Measurements from ENCODE around the gene ANO7. TPM values are rescaled to one million over a fixed set of nuclear protein-coding genes. Genes with fewer than 3 reads are reported as not detected.

Gene ANO7
- total RNA-seq, 4 donors from 2014 or later, result 0.50 to 0.65 (median 0.60) TPM; not detected in 1

DNA sequence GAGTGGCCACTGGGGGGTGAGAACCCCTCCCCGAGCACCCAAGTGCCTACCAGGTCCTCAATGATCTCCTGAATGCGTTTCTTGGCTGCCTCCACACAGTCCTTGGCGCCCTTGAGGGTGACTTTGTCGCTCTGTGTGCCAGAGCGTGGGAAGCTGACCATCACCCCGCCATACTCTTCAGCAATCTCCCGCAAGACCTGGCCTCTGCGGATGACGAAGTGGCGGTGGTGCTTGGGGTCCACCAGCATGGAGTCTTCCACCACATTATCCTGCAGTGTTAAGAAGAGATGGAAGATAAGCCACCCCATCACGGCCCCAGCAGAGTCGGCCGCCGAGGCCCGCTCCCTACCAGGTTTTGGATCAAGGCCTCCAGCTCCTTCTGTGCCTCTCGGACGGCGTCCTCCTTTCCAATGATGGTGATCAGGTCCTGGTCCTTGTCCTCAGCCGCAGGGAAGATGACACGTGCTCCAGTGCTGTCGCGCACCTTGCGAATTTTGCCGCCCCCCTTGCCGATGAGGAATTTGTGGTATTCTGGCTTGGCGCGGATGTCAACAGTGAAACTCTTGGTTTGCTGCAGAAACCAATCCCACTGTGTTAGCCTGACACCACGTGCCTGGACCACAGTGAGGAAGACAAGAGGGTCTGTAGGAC is 51.2 kb downstream of the ANO7 start:
- ATAC-seq (ENCODE audit: low FRiP score) (peak; percentile 18), DNase-seq (ENCODE audit: low spot score) (no peak)
- TF ChIP-seq, protein P1, sequence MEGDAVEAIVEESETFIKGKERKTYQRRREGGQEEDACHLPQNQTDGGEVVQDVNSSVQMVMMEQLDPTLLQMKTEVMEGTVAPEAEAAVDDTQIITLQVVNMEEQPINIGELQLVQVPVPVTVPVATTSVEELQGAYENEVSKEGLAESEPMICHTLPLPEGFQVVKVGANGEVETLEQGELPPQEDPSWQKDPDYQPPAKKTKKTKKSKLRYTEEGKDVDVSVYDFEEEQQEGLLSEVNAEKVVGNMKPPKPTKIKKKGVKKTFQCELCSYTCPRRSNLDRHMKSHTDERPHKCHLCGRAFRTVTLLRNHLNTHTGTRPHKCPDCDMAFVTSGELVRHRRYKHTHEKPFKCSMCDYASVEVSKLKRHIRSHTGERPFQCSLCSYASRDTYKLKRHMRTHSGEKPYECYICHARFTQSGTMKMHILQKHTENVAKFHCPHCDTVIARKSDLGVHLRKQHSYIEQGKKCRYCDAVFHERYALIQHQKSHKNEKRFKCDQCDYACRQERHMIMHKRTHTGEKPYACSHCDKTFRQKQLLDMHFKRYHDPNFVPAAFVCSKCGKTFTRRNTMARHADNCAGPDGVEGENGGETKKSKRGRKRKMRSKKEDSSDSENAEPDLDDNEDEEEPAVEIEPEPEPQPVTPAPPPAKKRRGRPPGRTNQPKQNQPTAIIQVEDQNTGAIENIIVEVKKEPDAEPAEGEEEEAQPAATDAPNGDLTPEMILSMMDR (IDR thresholded peaks at IDR 0.05), result no peak

DNA sequence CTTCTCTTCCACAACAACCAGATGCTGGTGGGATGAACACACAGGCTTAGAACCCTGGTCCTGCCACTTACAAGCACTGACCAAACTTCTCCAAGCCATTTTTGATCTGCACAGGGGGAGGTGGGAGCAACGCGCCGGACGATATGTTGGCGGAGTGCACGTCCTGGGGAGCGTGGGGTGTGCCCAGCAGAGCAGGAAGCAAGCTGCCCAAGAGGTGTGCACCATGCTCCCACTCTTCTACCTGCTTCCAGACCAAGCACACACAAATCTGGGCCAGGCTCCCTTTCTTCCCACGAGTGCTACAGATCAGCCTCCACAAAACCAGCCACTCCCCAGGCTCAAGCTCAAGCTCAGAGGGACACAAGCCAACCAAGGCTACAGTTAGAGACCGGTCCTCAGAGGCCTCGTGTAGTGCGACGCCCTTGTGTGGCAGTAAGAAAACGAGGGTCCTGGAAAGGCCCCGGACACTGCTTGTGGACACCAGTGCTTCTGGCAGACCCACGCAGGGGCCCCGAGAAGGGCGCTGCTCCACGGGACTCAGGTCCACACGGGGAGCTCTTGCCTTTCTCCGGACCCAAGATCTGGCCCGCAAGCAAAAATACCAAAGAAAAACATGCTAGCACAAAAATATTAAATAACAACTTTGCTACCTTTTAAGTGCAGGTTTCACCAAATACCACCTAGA is 52.0 kb downstream of the ANO7 start:
- no peak for DNase-seq (ENCODE audit: low spot score)
- TF ChIP-seq, protein P1 (IDR thresholded peaks at IDR 0.05), result no peak

DNA sequence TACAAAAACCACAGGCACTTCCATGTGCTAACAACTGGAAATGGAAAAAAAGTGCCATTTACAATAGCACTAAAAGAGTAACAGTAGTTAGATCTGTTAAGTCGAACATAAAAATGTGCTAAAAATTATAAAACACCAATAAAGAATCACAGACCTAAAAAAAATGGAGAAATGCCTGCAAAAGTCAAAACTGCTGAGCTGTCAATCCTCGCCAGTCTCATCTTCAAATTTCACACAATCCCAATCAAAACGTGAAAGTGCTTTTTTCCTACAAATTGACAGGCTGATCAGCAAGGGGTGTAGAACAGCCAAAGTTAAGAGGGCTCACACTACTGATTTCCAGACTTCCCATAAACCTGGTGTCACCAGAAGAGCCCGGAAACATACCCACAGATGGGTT is 53.2 kb downstream of the ANO7 start:
- no peak for ATAC-seq (ENCODE audit: low FRiP score)
- no peak for DNase-seq (ENCODE audit: low spot score)
- TF ChIP-seq, protein P1 (IDR thresholded peaks at IDR 0.05), result no peak

More for the DNA sequence above, 52.0 kb downstream of the ANO7 start:
- ATAC-seq (ENCODE audit: low FRiP score), result no peak

DNA sequence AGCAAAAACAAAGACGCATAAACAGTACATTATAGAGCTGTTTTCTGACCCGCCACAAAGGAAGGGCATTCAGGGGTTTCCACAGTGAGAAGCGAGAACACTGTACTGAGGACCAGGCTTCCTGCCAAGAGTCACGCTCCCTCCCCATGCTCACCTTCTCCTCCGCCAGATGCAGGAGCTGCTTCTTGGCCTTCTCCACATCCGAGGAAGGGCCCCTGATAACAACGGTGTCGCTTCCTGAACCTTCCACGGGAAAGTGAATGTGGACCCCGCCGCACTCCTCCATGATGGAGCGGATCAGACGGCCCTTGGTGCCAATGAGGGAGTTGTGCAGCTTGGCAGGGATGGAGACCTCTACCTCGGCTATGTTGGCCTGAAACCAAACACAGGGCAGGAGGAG is 53.8 kb downstream of the ANO7 start:
- no peak for ATAC-seq (ENCODE audit: low FRiP score)
- no peak for DNase-seq (ENCODE audit: low spot score)
- TF ChIP-seq, protein P1 (IDR thresholded peaks at IDR 0.05), result no peak

DNA sequence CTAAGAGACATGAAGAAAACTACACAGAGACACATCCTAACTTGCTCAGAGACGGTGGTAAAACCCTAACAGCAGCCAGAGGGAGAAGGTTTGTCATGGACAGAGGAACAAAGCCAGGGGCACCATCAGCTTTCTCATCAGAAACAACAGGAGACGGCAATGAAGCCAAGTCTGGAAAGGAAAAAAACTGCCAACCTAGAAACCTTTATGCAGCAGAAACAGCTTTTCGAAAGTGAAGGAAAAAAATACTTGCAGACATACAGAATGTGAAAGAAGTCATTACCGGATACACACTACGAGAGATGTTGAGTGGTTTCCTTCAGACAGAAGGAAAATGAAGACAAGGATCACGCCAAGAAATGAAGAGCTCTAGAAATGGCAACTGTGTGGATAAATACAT is 55.9 kb downstream of the ANO7 start:
- ATAC-seq (ENCODE audit: low FRiP score) (no peak), DNase-seq (ENCODE audit: low spot score) (no peak)
- TF ChIP-seq, protein P1 (IDR thresholded peaks at IDR 0.05), result no peak

DNA sequence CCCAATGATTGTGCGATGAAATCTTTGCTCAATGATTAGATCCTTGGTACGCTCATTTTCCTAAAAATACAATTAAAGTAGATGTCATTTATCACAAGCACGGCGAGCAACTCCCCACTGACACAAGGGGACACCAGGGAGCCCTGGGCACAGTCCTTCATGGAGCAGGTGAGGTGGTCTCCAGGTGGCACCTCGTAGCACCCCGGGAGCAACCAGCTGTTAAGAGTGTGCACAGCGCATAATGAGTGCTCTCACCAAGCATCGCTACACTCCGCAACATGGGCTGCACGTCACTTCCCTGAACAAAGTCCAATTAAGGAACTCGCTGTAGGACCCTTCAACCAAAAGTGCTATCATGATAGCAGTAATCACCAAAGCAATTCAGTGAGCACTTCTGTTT is 59.8 kb downstream of the ANO7 start:
- TF ChIP-seq, protein P1 (IDR thresholded peaks at IDR 0.05), result no peak
- no peak for DNase-seq (ENCODE audit: low spot score)

DNA sequence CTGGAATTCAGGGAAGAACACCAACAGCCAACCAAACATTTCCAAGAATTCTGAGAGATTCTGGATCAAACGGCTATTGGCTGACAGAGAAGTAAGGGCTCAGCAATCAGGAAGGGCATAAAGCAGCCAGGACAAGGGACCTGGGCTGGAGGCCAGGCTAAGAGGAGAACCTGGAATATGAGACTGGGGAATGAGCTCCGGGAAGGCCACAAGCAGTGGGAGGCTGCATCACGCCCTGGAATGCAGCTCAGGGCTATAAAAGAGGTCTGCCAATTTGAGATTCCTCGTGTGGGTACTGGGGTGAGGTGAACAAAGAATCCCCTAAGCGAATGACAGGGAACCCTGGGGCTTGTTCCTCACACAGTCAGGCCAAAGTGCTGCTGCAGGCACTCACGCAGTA is 60.4 kb downstream of the ANO7 start:
- no peak for ATAC-seq (ENCODE audit: low FRiP score)
- TF ChIP-seq, protein P1 (IDR thresholded peaks at IDR 0.05), result no peak
- DNase-seq (ENCODE audit: low spot score), result no peak

More for the DNA sequence above, 59.8 kb downstream of the ANO7 start:
- ATAC-seq (ENCODE audit: low FRiP score), result no peak

Measured in omental fat pad (tissue), 4 donors.